GM12878 (cell line): Measurements from ENCODE around the gene COL5A3. TPM values are rescaled to one million over a fixed set of nuclear protein-coding genes. Genes with fewer than 3 reads are reported as not detected.

Experiments used
- ATF7 ChIP-seq: fragments of 450-650 bp; IDR thresholded peaks from 2 replicates; pipeline ENCODE4 v1.6.1; 2016; ENCODE audit warnings: low read depth, mild to moderate bottlenecking
- BACH1 ChIP-seq: fragments of 450-650 bp; IDR thresholded peaks from 2 replicates; pipeline ENCODE4 v1.6.1; 2017; ENCODE audit warnings: mild to moderate bottlenecking, borderline replicate concordance
- CHD1 ChIP-seq: IDR thresholded peaks from 2 replicates; pipeline ENCODE4 v1.6.1; 2012; ENCODE audit warnings: low read depth, low read length, improper control_type of control experiment
- EZH2 ChIP-seq: IDR thresholded peaks from 2 replicates; pipeline ENCODE4 v1.6.1; 2012; ENCODE audit warnings: low read depth, mild to moderate bottlenecking, control low read depth, inconsistent platforms, low read length, borderline replicate concordance; ENCODE audit not compliant: control insufficient read depth
- GATAD2B ChIP-seq: fragments of 450-650 bp; conservative IDR thresholded peaks from 2 replicates; pipeline ENCODE4 v1.6.1; 2017; ENCODE audit warnings: low read depth, mild to moderate bottlenecking, moderate library complexity
- IKZF1 ChIP-seq: fragments of 450-650 bp; conservative IDR thresholded peaks from 2 replicates; pipeline ENCODE4 v1.6.1; 2017; ENCODE audit warnings: antibody characterized with exemption, mild to moderate bottlenecking
- IKZF2 ChIP-seq, 2 experiments: fragments of 450-650 bp; IDR thresholded peaks; 2 replicates each; pipeline ENCODE4 v1.6.1; 2017; ENCODE audit warnings: mild to moderate bottlenecking in 2 of 2, moderate library complexity in 2 of 2
- IRF4 ChIP-seq: IDR thresholded peaks from 2 replicates; pipeline ENCODE4 v1.6.1; 2011; ENCODE audit warnings: low read depth, low read length
- MEF2B ChIP-seq: fragments of 450-650 bp; IDR thresholded peaks from 2 replicates; pipeline ENCODE4 v1.6.1; 2018; ENCODE audit warnings: mild to moderate bottlenecking, moderate library complexity; ENCODE audit not compliant: partially characterized antibody, poor library complexity, severe bottlenecking
- MTA2 ChIP-seq: fragments of 450-650 bp; IDR thresholded peaks from 2 replicates; pipeline ENCODE4 v1.6.1; 2016; ENCODE audit warnings: low read depth, mild to moderate bottlenecking, moderate library complexity
- NBN ChIP-seq: fragments of 450-650 bp; IDR thresholded peaks from 2 replicates; pipeline ENCODE4 v1.6.1; 2016
- NR2F1 ChIP-seq: fragments of 450-650 bp; conservative IDR thresholded peaks from 2 replicates; pipeline ENCODE4 v1.6.1; 2017; ENCODE audit warnings: mild to moderate bottlenecking
- SMC3 ChIP-seq: IDR thresholded peaks from 2 replicates; pipeline ENCODE4 v1.6.1; 2011; ENCODE audit warnings: low read length, improper control_type of control experiment, borderline replicate concordance
- YBX1 ChIP-seq: fragments of 450-650 bp; IDR thresholded peaks from 2 replicates; pipeline ENCODE4 v1.6.1; 2016; ENCODE audit warnings: antibody characterized with exemption
- polyA plus RNA-seq, 11 experiments: library from polyadenylated mRNA; depleted of rRNA in 4 of 11; unstranded in 6 of 11; stranded (reverse) in 5 of 11; fragments of >200 nt; fragmentation: Nextera tagmentation in 4 of 11; fragmentation: Illumina TruSeq in 1 of 11; extraction: Ambion mirVana in 4 of 11; extraction: Trizol in 1 of 11; gene quantifications; 1 replicate in 1 of 11; 2 replicates in 10 of 11; pipeline versions ENCODE4 v1.2.1 to v1.2.3, GENCODE V29; 2011 to 2016; ENCODE audit warnings: inconsistent platforms in 2 of 11, missing spikeins in 2 of 11, low read depth in 1 of 11
- total RNA-seq, 4 experiments: library from RNA; depleted of rRNA in 3 of 4; stranded (reverse); fragments of >200 nt in 3 of 4; fragmentation: Illumina TruSeq in 1 of 4; extraction: Trizol in 1 of 4; gene quantifications; 2 replicates each; pipeline versions ENCODE4 v1.2.1 to v1.2.3, GENCODE V29; 2013 to 2021
- TF ChIP-seq, protein P1 (sequence below): fragments of 450-650 bp; IDR thresholded peaks from 2 replicates; pipeline ENCODE4 v1.6.1; 2016; ENCODE audit warnings: mild to moderate bottlenecking

The COL5A3 gene
- total and polyA plus RNA-seq, 10 of the 15 experiments (the other 5 are each of a cell fraction or from before 2014, with no cell fraction given): under 0.01 to 8.3 (median 0.10) TPM; not detected in 2

DNA sequence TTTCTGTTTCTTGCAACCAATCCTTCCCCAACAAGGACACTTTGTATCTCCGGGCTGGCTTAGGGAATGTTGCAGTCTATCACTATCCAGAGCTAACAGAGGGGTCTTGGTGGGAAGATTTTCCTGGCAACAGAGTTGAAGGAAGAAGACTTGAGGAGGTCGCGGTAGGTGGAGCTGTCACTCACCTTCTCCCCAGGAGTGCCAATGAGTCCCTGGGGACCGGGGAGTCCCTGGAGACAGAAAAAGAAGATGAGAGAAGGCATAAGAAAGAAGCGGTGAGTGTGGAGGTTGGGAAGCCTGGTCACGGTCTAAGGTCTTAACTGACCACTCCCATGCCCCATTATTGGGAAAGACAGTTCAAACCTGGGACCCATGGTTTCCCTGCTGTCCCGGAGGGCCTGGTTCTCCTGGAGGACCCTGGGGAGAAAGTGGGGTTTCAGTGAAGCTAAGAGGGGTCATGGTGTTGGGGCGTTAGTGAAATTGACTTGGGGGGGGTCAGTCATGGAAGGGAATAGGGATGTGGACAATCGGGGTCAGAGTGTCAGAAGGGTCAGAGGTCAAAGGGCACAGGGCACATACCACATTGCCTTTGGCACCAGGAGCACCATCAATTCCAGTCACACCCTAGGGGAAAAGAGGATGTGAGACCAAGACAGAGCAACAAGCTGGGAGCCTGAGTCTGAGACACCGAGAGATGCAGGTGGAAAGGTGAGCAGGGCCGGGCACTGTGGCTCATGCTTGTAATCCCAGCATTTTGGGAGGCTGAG is 18.7 kb downstream of the COL5A3 start (continued):
- TF ChIP-seq YBX1: 0 out of 2 replicates have a peak, but pooled peaks have one; percentile 53
- TF ChIP-seq ATF7: no peak
- TF ChIP-seq EZH2: no peak
- TF ChIP-seq IRF4: no peak
- peak; percentile 22; the same call in 1 of the 2 replicates for TF ChIP-seq IKZF1
- TF ChIP-seq, protein P1, sequence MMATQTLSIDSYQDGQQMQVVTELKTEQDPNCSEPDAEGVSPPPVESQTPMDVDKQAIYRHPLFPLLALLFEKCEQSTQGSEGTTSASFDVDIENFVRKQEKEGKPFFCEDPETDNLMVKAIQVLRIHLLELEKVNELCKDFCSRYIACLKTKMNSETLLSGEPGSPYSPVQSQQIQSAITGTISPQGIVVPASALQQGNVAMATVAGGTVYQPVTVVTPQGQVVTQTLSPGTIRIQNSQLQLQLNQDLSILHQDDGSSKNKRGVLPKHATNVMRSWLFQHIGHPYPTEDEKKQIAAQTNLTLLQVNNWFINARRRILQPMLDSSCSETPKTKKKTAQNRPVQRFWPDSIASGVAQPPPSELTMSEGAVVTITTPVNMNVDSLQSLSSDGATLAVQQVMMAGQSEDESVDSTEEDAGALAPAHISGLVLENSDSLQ: peak; percentile 85
- peak; percentile 95 for TF ChIP-seq MEF2B
- peak; percentile 92 for TF ChIP-seq NR2F1
- no peak for TF ChIP-seq CHD1
- TF ChIP-seq MTA2: peak; percentile 14; the same call in 1 of the 2 replicates
- no peak for TF ChIP-seq SMC3
- TF ChIP-seq GATAD2B: no peak
- TF ChIP-seq IKZF2 (IDR thresholded peaks at IDR 0.05): peak in 1 of 2 experiments; percentile 30; a peak in 2 of 4 replicates
- no peak for TF ChIP-seq NBN
- TF ChIP-seq BACH1: no peak
